Kidney epithelial cell (primary cell): ENCODE measurements around the gene KCP. TPM values are rescaled to one million over a fixed set of nuclear protein-coding genes. Genes with fewer than 3 reads are reported as not detected.

ENCODE experiments used
- DNase-seq: peaks from one replicate; pipeline ENCODE4 v3.0.0-alpha.2; 2010; ENCODE audit warnings: low read depth
- H3K27me3 ChIP-seq: 2 replicates; pipeline ENCODE4 v1.6.0; 2011; ENCODE audit warnings: low read length; ENCODE audit not compliant: control insufficient read depth, insufficient read depth
- H3K36me3 ChIP-seq: 2 replicates; pipeline ENCODE4 v1.5.1; 2011; ENCODE audit warnings: low read length; ENCODE audit not compliant: control insufficient read depth, insufficient read depth
- H3K4me3 ChIP-seq: 2 replicates; pipeline ENCODE4 v1.5.1; 2011; ENCODE audit warnings: low read depth, mild to moderate bottlenecking, control low read depth, low read length
- total RNA-seq: library from RNA; depleted of rRNA; stranded (reverse); fragments of >200 nt; gene quantifications from 2 replicates; pipeline ENCODE4 v1.2.3, GENCODE V29; 2015
- TF ChIP-seq, protein P1 (sequence below): IDR thresholded peaks from 2 replicates; pipeline ENCODE4 v1.5.1; 2011; ENCODE audit warnings: mild to moderate bottlenecking, moderate library complexity, low read length, control low read depth, inconsistent platforms; ENCODE audit not compliant: insufficient read depth, poor library complexity, severe bottlenecking

KCP gene
- total RNA-seq, 1 donor from 2014 or later, result 1.3 TPM

DNA sequence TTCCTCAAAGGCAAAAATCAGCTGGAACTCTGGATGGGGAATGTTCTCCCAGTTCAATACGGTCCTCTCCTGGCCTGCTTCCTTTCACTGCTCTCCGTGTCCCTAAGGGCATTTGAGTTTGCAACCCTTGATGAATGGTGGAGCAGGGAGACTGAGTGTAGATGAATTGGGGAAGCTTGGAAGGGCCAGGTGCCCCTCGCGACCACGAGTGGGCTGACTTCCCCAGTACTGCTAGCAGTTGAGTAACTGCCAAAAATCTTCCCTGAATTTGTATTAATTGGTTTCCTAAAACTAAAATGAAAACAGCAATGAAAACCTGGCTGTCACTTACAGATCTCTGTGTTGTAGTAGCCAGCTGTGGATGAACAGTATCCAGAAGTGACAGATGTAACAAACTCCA, 40.8 kb upstream of the KCP start:
- no peak for DNase-seq
- Histone ChIP-seq H3K4me3 (no peak overlapping the region), H3K27me3 (no peaks in the 10 kb centered on the region), H3K36me3 (peaks cover 2% of the 10 kb centered on the region)
- TF ChIP-seq, protein P1, sequence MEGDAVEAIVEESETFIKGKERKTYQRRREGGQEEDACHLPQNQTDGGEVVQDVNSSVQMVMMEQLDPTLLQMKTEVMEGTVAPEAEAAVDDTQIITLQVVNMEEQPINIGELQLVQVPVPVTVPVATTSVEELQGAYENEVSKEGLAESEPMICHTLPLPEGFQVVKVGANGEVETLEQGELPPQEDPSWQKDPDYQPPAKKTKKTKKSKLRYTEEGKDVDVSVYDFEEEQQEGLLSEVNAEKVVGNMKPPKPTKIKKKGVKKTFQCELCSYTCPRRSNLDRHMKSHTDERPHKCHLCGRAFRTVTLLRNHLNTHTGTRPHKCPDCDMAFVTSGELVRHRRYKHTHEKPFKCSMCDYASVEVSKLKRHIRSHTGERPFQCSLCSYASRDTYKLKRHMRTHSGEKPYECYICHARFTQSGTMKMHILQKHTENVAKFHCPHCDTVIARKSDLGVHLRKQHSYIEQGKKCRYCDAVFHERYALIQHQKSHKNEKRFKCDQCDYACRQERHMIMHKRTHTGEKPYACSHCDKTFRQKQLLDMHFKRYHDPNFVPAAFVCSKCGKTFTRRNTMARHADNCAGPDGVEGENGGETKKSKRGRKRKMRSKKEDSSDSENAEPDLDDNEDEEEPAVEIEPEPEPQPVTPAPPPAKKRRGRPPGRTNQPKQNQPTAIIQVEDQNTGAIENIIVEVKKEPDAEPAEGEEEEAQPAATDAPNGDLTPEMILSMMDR, result no peak

DNA sequence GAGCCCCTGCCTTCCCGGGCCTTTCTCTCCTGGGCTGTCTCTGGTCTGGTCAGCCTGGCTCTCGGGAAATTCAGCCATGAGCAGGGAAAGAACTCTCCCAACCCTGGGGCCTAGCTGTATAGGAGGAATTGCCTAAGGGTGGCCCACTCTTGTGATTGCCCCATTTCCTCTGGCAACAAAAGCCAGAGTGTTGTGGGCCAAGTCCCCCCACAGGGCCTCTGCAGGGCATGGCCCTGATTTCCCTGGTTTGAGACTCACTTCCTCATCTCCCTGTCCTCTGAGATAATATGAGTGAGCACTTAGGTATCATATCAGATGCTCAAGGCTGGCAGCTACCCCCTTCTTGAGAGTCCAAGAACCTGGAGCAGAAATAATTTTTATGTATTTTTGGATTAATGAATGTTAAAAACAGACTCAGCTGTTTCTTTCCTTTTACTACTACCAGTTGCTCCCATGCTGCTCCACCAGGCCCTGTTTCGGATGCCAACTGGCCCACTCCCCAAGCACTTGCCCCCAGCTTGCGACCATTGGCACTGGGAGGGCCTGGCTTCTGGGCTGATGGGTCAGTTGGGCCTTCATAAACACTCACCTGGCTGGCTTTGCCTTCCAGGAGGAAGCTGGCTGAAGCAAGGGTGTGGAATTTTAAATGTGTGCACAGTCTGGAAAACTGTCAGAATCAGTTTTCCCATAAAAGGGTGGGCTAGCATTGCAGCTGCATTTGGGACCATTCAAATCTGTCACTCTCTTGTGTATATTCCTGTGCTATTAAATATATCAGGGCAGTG, 38.7 kb upstream of the KCP start:
- H3K27me3 ChIP-seq, result no peaks in the 10 kb centered on the region
- TF ChIP-seq, protein P1, result no peak
- no peak for DNase-seq
- no peak overlapping the region for H3K4me3 ChIP-seq
- H3K36me3 ChIP-seq, result no peaks in the 10 kb centered on the region

DNA sequence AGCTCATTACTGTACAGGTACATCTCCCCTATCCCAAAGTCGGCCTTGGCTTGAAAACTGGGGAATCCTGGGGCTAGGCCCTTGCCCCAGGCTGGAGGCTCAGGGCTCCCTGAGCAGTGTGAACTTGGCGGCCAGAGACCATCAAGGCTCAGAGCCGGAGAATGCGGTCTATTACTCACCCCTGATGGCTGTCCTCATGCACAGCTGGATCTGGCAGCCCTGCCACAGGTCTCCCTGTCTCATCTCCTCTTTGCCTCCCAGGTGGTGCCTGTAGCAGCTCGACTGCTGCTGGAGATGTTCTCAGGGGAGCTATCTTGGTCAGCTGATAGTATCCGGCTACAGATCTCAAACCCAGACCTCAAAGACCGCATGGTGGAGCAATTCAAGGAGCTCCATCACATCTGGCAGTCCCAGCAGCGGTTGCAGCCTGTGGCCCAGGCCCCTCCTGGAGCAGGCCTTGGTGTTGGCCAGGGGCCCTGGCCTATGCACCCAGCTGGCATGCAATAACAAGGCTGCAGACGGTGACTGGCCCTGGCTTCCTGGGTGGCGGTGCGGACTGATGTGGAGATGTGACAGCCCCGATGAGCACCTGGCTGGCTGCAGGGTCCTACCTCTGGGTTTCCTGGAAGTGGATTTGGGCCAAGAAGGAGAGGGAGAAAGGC, 37.9 kb upstream of the KCP start:
- DNase-seq, result no peak
- no peaks in the 10 kb centered on the region for H3K27me3 ChIP-seq
- no peaks in the 10 kb centered on the region for H3K36me3 ChIP-seq
- no peak overlapping the region for H3K4me3 ChIP-seq
- TF ChIP-seq, protein P1, result no peak

DNA sequence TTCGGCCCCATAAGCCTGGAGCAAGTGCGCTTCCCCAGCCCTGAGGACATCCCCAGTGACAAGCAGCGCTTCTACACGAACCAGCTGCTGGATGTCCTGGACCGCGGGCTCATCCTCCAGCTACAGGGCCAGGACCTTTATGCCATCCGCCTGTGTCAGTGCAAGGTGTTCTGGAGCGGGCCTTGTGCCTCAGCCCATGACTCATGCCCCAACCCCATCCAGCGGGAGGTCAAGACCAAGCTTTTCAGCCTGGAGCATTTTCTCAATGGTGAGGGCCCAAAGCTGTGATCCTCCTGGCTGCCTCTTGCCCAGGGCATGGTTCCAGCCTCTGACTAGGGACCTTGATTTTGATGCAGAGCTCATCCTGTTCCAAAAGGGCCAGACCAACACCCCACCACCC, 37.3 kb upstream of the KCP start:
- no peaks in the 10 kb centered on the region for H3K36me3 ChIP-seq
- no peaks in the 10 kb centered on the region for H3K27me3 ChIP-seq
- TF ChIP-seq, protein P1, result no peak
- DNase-seq, result no peak
- no peak overlapping the region for H3K4me3 ChIP-seq

DNA sequence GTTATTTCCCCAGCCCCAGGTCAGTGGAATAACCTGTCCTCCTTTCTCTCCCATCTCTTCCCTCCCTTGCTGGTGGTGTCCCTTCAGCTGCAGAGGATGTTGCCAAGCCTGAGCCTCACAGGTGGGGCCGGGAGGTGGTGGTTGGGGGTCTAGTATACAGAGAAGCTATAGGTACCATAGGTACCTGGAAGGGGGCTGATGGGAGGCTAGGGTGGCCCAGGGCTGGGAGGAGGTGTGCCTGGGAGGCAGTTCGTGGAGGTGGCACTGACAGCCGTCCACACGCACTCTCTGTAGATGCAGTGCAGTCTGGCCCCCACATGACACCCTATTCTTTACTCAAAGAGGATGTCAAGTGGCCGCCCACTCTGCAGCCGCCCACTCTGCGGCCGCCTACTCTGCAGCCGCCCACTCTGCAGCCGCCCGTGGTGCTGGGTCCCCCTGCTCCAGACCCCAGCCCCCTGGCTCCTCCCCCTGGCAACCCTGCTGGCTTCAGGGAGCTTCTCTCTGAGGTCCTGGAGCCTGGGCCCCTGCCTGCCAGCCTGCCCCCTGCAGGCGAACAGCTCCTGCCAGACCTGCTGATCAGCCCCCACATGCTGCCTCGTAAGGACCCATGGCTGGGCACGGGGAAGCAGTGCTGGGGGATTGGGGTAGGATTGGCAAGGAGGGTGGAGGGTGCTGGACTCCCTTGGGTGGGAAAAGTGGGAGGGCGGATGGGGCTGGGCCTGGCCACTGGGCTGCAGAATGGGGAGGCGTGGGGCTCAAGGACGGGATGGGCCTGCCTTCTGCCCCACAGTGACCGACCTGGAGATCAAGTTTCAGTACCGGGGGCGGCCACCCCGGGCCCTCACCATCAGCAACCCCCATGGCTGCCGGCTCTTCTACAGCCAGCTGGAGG, 36.7 kb upstream of the KCP start:
- no peak for DNase-seq
- H3K36me3 ChIP-seq, result no peaks in the 10 kb centered on the region
- TF ChIP-seq, protein P1, result peak; percentile 33
- H3K4me3 ChIP-seq, result no peak overlapping the region
- no peaks in the 10 kb centered on the region for H3K27me3 ChIP-seq
